HG03196 (cell line): ENCODE measurements around the gene ERGIC1.

Source experiments
- ATAC-seq: cut with Tn5 transposase; IDR thresholded peaks from one replicate; pipeline ENCODE4 v1.9.1; 2021; ENCODE audit not compliant: unreplicated experiment

The ERGIC1 gene

DNA sequence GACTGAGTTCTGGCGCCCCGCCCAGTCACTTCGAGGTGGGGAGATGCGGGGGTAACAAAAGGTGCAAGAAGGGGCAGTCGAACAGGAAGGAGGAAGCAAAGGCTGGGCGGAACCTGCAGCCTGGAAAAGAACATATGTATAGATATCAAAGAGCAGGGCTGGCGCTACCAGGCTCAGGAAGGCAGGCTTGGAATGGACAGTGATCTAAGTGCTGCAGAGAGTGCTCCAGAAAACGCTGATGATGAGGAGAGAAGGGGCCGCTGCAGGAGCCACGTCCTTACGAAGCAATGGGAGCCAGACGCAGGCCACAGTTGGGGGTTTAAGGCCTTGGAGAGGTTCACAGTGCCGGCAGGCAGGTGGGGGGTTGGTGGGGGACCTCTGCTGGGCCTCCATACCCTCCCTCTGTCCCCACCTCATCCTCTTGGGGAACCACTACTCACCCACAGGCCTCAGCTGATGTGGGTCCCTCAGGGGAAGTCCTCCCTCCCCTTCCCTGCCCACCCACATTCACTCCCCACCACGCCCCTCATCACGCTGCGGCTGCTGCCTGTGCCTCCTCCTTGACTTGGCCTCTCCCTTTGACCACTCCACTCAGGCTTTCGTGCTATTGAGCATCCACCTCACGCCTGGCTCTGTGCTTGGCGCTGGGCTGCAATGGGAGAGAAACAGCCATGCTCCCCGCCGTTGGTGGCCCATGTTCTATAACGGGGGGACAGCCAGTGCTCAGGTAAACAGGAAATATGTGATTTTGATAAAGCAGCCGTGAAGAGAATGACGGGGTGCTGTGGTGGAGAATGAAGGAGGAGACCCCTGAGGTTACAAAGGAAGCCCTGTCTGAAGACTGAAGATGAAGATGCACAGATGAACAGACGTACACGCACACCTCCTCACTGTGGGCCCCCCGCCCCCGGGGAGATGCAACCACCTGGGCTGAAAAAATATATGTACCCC is 84.6 kb downstream of the ERGIC1 start:
- no peak for ATAC-seq

DNA sequence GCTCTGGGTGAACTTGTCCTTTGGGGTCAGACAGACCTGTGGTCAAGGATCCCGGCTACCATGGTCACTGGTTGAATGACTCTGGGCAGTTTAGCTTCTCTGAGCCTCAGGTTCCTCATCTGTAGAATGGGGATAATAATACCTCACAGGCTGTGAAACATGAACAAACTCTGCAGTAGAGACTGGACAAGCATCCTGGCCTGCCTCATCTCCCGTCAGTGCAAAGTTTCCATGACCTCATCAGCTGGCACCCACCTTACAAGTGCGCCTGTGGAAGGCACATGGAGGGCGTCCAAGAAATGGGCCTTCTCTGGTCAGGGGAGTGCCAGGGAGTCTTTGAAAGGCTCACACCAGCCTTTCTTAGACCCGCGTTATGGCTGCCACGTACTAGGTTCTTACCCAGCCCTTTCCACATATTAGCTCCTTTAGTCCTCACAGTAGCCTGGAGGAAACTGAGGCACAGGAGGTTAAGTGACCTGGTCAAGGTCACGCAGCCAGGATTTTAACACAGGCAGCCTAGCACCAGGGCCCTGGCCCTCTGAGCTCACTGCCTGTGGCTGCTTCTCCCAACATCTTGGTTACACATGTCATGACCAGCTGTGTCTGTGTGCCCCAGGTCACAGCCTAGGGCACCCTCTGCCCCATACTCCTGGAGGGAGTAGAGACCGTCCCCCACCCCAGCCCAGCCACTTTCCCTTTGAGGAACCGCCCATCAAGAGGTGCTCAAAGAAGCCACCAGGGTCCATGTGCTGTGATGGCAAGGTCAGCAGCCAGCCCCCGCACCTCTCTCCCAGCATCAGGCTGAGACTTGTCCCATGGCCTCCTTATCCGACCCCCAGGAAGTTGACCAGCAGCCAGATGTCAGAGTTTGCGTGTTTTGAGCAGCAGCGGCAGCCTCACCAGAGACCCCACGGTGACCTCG is 85.7 kb downstream of the ERGIC1 start:
- no peak for ATAC-seq

- ATAC-seq = no peak
Measured at GRCh38 chr5:172920447-172920849, 86.4 kb downstream of the ERGIC1 start.

- no peak for ATAC-seq
Measured at GRCh38 chr5:172920995-172921394, 86.9 kb downstream of the ERGIC1 start.

GRCh38 chr5:172921906-172922305 is 87.9 kb downstream of the ERGIC1 start:
- ATAC-seq = no peak

DNA sequence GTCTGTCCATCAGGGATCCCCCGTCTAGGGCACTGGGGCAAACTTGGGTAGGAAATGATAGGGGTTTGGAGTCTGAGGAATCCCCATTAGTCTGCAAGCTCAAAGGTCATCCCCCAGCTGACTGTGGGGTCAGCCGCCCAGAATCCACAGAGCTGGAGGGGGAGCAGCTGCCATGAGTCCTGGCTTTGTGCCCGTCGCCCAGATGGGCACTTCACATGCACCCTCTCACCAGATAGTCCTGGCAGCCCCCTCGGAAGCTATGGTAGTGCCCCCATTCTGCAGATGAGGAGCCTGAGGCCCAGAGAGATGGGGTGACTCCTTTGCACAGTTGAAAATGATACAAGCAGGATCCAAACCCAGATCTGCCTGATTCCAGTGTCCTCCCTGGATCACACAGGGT is 89.5 kb downstream of the ERGIC1 start:
- ATAC-seq = no peak

- no peak for ATAC-seq
Measured at GRCh38 chr5:172925336-172925948, 91.4 kb downstream of the ERGIC1 start.

DNA sequence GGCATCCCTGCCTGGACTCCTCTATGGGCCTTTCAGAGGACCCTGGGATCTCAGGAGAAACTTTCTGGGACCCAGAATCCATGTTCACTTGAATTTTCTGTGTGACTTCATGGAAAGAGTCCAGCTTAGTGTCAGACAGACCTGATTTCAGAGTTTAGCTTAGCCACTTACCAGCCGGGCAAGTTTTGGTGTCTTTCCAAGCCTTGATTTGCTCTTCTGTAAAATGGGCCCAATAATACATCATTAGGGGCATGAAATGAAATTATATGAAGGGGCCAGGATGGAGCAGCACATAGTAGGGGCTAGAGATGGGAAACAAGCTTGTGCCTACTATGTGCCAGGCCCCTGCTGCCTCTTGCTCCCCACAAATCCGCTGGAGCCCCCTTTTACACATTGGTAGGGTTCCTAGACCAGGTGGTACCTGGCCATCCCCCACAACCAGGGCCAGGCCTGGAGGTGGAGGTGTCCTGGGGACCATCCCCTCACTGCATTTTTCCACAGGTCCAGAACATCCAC is 92.0 kb downstream of the ERGIC1 start:
- no peak for ATAC-seq

DNA sequence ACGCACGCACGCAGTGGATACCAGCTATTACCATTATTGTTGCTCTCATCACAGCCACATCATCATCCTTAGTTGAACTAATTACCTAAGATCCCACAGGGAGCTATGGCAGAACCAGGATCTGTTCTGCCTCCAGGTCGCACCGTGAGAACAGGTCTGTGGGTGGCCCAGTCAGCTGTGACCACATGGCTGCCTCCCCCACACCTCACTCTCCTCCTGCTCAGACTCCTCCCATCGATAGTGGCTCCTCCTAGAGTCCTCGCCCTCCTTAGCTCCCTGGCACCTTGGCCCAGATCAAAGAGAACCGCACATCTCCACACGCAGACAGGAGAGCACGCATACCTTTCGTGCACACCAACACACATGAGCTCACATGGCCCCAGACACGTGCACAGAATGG is 92.7 kb downstream of the ERGIC1 start:
- no peak for ATAC-seq

- no peak for ATAC-seq
Measured at GRCh38 chr5:172929371-172929838, 95.4 kb downstream of the ERGIC1 start.

DNA sequence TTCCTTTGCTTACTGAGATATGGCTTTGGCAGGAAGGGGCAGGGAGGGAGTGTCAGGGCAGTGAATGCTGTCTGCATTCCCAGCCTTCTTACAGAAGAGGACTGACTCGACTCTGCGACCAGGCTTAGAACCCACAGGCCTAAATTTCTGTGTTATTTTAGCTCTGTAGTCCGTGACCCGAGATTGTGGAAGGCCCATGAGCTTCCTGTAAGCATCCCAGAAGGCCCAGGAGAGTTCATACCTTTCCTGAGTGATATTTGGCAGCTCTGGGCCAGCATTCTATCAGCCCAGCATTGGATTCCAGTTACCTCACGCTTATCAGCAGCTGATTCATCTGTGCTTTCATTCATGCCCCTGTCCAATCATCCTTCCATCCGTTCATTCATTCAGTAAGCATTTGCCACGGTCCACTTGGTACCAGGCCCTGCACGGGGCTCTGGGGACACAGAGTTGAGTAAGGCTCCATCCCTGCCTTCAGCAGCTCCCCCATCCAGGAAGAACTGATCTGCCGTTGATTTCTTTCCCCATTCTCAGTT is 97.0 kb downstream of the ERGIC1 start:
- no peak for ATAC-seq

DNA sequence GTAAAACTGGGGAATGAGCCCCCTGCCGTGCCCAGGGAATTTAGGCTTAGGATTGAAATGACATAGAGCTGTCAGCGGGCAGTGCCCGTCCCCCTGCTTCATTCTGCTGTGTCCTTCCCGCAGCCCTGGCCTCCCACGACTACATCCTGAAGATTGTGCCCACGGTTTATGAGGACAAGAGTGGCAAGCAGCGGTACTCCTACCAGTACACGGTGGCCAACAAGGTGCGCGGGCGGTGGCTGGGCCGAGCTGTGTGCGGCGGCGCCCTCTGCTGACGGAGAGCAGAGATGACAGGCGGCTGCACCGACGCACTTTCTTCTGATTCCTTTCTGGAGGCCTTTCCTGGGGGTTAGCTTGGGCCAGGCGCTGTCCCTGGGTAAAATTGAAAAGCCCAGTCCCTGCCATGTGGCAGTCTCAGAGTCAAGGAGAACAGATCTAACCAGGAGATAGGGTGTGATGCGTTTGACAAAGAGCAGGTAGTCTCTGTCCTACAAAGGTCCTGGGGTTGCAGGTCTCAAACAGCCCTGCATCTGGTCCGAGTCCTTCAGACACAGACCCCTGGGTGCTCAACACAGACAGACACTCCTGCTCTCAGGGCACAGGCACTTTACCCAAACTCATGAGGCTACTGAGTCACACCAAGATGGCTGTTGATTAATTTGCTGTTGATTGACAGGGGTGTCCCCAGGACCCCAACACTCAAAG is 98.4 kb downstream of the ERGIC1 start:
- ATAC-seq = peak; percentile 59

GRCh38 chr5:172933238-172933637 is 99.2 kb downstream of the ERGIC1 start:
- ATAC-seq = no peak

DNA sequence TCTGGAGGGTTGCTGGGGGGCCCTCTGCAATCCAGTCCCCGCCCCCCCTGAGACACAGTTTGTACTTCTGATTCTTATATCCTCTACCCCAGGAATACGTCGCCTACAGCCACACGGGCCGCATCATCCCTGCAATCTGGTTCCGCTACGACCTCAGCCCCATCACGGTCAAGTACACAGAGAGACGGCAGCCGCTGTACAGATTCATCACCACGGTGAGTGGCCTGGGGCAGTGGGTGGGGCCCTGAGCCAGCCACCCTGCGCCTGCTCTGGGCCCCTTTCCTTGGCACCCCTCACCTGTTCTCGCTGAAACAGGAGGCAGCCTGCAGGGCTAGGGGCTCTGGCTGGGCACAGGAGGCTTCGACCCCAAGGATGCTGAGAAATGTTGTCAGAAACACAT is 101.0 kb downstream of the ERGIC1 start:
- ATAC-seq = no peak

DNA sequence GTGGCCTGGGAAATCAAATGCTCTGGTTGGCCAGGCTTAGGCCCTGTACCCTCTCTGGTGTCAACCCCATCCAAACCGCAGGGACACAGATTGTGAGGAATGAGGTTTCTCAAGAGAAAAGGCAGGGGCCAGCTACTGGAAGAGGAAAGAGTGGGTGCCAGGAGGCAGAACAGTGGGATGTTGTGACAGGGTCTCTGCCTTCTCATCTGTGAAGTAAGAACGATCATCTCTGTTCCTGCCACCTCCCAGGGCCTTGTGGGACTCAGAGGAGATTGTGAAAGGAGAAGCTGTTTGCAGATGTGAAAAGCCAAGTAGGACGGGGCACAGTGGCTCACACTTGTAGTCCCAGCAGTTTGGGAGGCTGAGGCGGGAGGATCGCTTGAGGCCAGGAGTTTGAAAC is 102.3 kb downstream of the ERGIC1 start:
- no peak for ATAC-seq

DNA sequence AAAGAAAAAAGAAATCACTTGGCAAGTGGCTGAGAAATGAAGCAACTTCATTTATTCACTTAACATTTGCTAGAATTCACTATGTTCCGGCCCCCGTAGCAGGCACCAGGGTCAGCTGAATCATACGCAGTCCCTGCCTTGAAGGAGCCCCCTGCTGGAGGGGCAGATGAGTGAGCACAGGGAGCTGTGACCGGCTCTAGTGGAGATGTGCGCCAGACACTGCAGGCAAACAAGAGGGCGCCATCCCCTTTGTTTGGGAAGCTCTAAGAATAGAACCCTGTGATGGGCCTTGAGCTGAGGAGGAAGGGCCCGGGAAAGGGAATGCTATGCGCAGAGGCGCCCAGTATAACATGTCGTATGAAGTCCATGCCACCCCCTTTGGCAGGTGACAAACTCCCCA is 105.0 kb downstream of the ERGIC1 start:
- ATAC-seq = no peak

DNA sequence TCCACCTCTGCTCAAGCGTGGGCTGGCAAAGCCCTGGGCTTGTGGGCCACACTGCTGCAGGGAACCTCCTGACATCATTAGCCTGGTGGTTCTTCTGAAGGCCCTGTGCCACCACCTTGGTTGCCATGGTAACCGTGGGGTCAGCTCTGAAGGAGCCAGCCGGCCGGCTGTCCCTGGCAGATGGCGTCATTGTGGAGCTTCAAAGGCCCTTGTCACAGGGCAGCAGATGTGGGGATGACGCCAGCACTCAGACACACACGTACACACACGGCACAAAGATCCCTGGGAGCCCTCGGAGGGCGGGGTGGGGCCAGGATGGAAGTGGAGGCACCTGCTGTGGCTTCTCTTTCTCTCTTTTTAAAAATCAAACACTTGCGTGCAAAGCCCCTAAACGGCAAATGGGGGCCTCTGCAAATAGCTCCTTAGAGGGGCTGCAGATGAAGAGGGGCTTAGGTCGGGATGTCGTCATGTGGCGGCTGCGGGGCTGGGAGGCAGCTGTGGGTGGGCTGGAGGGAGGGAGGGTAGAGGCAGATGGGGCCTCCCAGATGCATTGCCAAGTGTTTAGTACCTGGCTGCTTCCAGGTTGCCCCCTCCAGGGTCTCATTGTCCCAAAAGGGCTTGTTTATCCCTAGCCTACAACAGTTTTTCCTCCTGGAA is 105.7 kb downstream of the ERGIC1 start:
- no peak for ATAC-seq

GRCh38 chr5:172940268-172941066 is 106.4 kb downstream of the ERGIC1 start:
- no peak for ATAC-seq

DNA sequence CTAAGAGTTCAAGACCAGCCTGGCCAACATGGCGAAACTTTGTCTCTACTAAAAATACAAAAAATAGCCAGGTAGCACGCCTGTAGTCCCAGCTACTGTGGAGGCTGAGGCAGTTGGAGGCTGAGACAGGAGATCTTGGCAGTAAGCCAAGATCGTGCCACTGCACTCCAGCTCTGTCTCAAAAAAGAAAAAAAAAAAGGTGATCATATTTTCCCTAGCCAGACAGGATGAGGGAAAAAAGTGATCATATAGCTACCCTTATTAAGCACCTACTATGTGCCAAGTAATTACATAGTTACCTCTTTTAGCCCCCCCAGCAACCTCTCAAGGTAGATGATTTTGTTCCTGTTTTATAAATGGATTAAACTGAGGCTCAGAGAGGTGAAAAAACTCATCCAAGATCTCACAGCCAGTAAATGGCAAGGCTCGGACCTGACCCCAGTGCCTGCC is 107.0 kb downstream of the ERGIC1 start:
- no peak for ATAC-seq
